ENCODE measurements around the gene SLC16A7. TPM values are rescaled to one million over a fixed set of nuclear protein-coding genes. Genes with fewer than 3 reads are reported as not detected.

SLC16A7 gene
- total RNA-seq, 1 donor: 53.2 TPM

Small RNAs within 50 kb of the gene (small RNA-seq; reads per million reads assigned to genes)
- gene AC079905.2 (not detected), gene RNU4-20P (not detected)
